ENCODE measurements around the gene TFAM.
"Not testable (repeated sequence)": the region's sequence is repeated elsewhere in the genome, so short reads cannot be mapped to it uniquely, and the experiment has no call there.

The TFAM gene

GRCh38 chr10:58412502-58412961, 27.3 kb downstream of the TFAM start:
- TF ChIP-seq CTCF (conservative IDR thresholded peaks at IDR 0.05), result no peak; the same call in 1 of the 2 replicates
- H3K27ac ChIP-seq, result no peak overlapping the region

- H3K27ac ChIP-seq, result peak overlapping the region; percentile 37; the same call in 1 of the 2 replicates
- TF ChIP-seq CTCF (conservative IDR thresholded peaks at IDR 0.05), result peak; percentile 68
Observed at GRCh38 chr10:58414270-58415041, 29.2 kb downstream of the TFAM start.

- H3K27ac ChIP-seq, result no peak overlapping the region
- TF ChIP-seq CTCF (conservative IDR thresholded peaks at IDR 0.05), result no peak
Observed at GRCh38 chr10:58415757-58416156, 30.5 kb downstream of the TFAM start.

- H3K27ac ChIP-seq, result not testable (repeated sequence)
Observed at GRCh38 chr10:58417902-58418301, 32.7 kb downstream of the TFAM start.

GRCh38 chr10:58424176-58424575, 39.0 kb downstream of the TFAM start:
- TF ChIP-seq CTCF (conservative IDR thresholded peaks at IDR 0.05), result no peak
- H3K27ac ChIP-seq, result no peak overlapping the region

GRCh38 chr10:58428436-58428835, 43.2 kb downstream of the TFAM start:
- H3K27ac ChIP-seq, result not testable (repeated sequence)

GRCh38 chr10:58431903-58432302, 46.7 kb downstream of the TFAM start:
- H3K27ac ChIP-seq, result no peak overlapping the region
- no peak for TF ChIP-seq CTCF (conservative IDR thresholded peaks at IDR 0.05)

- no peak for TF ChIP-seq CTCF (conservative IDR thresholded peaks at IDR 0.05)
- no peak overlapping the region for H3K27ac ChIP-seq
Observed at GRCh38 chr10:58433066-58433465, 47.9 kb downstream of the TFAM start.

Data from VCaP (cell line).